LNCaP clone FGC (cell line): ENCODE results near the gene B4GALT7.

Source experiments
- DNase-seq: peaks from one replicate; pipeline ENCODE4 v3.0.0-alpha.2; 2011; ENCODE audit warnings: low read depth
- H3K4me3 ChIP-seq: 2 replicates; pipeline ENCODE4 v1.5.1; 2011; ENCODE audit warnings: mild to moderate bottlenecking, low read depth, low read length, control low read depth
- TF ChIP-seq, protein P1 (sequence below): IDR thresholded peaks from 2 replicates; pipeline ENCODE4 v1.5.1; 2012; ENCODE audit warnings: mild to moderate bottlenecking; ENCODE audit not compliant: control insufficient read depth, insufficient read depth; ENCODE audit errors: extremely low read depth

Gene B4GALT7

DNA sequence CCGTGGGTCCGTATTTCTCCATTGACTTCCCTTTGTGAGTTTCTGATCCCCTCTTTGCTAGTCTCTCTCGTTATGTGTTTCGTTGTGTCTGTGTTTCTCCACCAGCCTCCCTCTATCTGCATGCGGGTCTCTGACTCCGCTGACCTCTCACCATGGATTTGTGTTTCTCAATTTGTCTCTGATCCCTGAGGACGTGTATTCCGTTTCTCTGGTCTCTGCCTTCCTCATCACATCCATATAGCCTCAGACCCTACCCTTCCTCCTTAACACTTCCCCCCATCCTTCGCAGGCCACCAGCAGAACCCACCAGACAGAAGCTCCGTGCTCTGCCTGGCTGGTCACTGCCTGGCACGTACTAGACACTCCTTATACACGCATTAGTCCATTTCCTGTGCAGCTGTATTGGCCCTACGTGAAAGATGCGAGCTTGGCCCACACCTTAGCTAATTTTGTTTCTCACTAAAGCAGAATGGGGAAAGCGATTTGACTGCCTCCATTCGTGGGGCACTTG, 631 bp downstream of the B4GALT7 start:
- H3K4me3 ChIP-seq = peak overlapping the region; percentile 92
- DNase-seq = no peak
- TF ChIP-seq, protein P1, sequence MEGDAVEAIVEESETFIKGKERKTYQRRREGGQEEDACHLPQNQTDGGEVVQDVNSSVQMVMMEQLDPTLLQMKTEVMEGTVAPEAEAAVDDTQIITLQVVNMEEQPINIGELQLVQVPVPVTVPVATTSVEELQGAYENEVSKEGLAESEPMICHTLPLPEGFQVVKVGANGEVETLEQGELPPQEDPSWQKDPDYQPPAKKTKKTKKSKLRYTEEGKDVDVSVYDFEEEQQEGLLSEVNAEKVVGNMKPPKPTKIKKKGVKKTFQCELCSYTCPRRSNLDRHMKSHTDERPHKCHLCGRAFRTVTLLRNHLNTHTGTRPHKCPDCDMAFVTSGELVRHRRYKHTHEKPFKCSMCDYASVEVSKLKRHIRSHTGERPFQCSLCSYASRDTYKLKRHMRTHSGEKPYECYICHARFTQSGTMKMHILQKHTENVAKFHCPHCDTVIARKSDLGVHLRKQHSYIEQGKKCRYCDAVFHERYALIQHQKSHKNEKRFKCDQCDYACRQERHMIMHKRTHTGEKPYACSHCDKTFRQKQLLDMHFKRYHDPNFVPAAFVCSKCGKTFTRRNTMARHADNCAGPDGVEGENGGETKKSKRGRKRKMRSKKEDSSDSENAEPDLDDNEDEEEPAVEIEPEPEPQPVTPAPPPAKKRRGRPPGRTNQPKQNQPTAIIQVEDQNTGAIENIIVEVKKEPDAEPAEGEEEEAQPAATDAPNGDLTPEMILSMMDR = no peak

DNA sequence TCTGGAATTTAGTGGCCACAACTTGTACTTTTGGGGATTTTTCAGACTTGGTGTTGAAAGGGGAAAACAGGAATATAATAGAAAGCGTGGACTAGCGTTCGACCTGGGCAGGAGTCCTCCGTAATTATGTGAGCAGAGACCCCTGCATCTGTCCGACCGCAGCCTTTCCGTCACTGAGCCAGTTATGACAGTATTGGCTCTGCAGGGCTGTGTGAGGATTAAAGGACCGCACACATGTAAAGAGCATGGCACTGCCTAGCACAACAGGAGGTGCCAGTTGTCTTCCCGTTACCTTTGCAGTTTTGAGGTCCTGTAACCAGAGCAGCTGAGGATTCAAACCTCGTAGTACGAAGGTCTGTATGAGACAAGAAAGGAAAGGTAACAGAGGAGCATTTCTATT, 1.2 kb downstream of the B4GALT7 start:
- no peak for DNase-seq
- H3K4me3 ChIP-seq = peak overlapping the region; percentile 92
- TF ChIP-seq, protein P1 = no peak

DNA sequence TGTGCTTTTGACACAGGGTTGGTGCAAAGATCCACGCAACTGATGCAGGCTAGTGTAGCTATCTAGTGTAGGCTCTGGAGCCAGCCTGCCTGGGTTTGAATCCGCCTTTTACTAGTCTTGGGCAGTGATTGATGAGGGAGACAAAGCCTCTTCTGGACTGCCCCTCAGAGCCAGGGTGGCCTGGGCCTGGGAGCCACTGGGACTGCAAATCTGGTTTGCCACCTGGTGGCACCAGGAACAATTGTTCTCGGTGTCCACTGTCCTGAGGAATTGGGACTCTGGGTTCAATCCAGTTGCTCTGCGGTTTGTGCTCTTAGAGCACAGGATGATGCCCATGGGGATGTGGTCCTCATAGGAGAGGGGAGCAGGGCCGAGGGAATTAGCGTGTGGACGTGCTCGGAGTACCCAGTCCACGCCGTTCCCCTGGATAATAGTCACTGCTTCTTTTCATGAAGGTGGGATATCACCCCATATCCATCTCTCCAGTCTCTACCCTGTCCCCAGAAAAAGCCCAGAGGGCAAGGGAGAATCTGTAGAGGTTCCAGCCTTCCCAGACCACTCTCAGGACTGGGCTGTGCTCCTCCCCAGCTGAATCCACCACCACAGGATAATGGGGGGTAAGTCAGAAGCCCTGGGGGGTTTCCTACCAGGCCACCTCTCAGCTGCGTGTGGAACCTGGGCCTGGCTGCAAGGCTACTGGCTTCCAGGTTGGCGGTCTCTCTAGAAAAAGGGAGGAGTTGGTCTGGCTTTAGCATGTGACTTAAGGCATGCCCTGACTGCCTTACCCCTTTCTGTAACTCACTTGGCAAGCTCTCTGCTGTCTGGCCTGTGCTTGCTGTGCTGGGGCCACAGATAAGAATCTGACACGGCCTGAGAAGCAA, 1.9 kb downstream of the B4GALT7 start:
- TF ChIP-seq, protein P1 = peak; percentile 37
- H3K4me3 ChIP-seq = no peak overlapping the region
- DNase-seq = peak; percentile 23

DNA sequence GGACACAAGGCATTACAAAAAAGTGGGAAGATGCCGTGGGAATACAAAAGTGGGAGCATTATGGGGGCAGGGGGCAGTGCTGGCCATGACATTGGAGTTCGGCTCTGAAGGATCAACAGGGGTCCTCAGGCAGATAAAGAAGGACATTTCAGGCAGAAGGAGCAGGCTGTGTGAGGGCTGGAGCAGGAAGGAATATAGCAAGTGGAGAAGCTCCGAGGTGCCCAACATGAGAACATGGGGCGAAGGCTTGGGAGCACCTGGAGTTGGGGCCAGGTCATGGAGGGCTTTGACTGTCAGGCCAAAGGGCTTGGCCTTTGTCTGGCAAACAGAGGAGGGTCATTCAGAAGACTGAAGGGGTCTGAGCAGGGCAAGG, 2.5 kb downstream of the B4GALT7 start:
- TF ChIP-seq, protein P1 = no peak
- H3K4me3 ChIP-seq = no peak overlapping the region
- no peak for DNase-seq

DNA sequence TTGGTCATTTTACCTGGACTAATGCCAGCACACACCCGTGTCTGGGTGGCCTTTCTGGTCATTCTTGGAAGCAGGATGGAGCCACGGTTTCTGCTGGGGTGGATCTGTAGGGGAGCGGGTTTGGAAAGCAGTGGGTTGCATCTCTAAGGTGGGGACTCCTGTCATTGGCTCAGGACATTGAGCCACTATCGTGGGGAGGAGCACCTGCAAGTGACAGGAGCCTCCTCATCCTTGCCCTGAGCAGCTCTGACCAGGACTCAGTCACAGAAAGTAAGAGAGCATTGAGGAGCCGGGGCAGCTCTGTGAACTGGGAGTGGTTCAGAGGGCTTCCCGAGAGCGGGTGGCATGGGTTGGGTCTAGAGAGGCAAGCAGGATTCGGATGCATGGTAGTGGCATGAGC, 3.7 kb downstream of the B4GALT7 start:
- no peak overlapping the region for H3K4me3 ChIP-seq
- DNase-seq = no peak
- TF ChIP-seq, protein P1 = no peak

DNA sequence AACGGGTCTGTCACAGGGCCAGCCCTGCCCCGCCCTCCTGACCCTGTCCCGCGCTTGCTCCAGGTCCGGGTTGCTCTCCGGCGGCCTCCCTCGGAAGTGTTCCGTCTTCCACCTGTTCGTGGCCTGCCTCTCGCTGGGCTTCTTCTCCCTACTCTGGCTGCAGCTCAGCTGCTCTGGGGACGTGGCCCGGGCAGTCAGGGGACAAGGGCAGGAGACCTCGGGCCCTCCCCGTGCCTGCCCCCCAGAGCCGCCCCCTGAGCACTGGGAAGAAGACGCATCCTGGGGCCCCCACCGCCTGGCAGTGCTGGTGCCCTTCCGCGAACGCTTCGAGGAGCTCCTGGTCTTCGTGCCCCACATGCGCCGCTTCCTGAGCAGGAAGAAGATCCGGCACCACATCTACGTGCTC, 4.2 kb downstream of the B4GALT7 start:
- DNase-seq = no peak
- no peak overlapping the region for H3K4me3 ChIP-seq
- TF ChIP-seq, protein P1 = no peak
